IPS DF 6.9 (cell line): ENCODE measurements around the gene TMEM115.

ENCODE experiments used
- DNase-seq: peaks from one replicate; pipeline ENCODE4 v3.0.0-alpha.2; 2013; ENCODE audit warnings: low read depth, low spot score
- H3K27ac ChIP-seq: one replicate; pipeline ENCODE4 v1.5.1; 2013; ENCODE audit warnings: low read length, control low read depth
- H3K27me3 ChIP-seq: 2 replicates; pipeline ENCODE4 v1.6.1; 2013; ENCODE audit warnings: mild to moderate bottlenecking, low read length; ENCODE audit not compliant: control insufficient read depth, insufficient read depth
- H3K36me3 ChIP-seq: 2 replicates; pipeline ENCODE4 v1.6.1; 2013; ENCODE audit warnings: low read length; ENCODE audit not compliant: control insufficient read depth, insufficient read depth
- H3K4me1 ChIP-seq: 2 replicates; pipeline ENCODE4 v1.6.1; 2013; ENCODE audit warnings: low read length; ENCODE audit not compliant: control insufficient read depth, insufficient read depth
- H3K4me3 ChIP-seq: 2 replicates; pipeline ENCODE4 v1.5.1; 2013; ENCODE audit warnings: mild to moderate bottlenecking, low read length
- H3K9me3 ChIP-seq: 2 replicates; pipeline ENCODE4 v1.6.1; 2013; ENCODE audit warnings: low read length, inconsistent platforms; ENCODE audit not compliant: control insufficient read depth, insufficient read depth
- WGBS: extraction: QIAGEN DNeasy Blood & Tissue Kit; methylation state at CpG from one replicate; pipeline ENCODE4 v1.1.7; 2013; ENCODE audit warnings: mixed read lengths, missing lambda C conversion rate; ENCODE audit not compliant: insufficient read length, insufficient coverage; 5-methylcytosine and 5-hydroxymethylcytosine counted together

TMEM115 gene

DNA sequence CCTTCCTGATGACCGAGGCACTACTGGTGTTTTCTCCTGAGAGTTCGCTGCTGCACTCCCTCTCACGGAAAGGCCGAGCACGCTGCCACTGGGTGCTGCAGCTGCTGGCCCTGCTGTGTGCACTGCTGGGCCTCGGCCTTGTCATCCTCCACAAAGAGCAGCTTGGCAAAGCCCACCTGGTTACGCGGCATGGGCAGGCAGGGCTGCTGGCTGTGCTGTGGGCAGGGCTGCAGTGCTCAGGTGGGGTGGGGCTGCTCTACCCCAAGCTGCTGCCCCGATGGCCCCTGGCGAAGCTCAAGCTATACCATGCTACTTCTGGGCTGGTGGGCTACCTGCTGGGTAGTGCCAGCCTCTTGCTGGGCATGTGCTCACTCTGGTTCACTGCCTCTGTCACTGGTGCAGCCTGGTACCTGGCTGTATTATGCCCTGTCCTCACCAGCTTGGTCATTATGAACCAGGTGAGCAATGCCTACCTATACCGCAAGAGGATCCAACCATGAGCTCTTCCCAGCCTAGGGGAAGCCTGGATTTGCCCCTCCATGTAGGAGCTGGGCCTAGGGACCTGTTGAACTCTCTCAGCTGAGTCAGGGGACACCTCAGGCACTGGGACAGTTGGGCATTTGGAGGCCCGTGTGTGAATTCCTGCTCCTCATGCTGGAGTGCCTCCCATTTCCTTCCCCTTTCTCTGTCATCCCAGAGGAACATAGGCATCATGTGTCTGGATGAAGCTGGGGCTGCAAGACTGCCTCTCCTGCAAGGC is 5.9 kb downstream of the TMEM115 start:
- Histone ChIP-seq H3K4me1 (peaks cover 6% of the 10 kb centered on the region), H3K36me3 (peaks cover 8% of the 10 kb centered on the region; the same call in 1 of the 2 replicates), H3K9me3 (no peaks in the 10 kb centered on the region), H3K27me3 (no peaks in the 10 kb centered on the region), H3K4me3 (no peak overlapping the region), H3K27ac (no peak overlapping the region)
- no peak for DNase-seq
- no CpG with 5 or more reads among the region's 12 CpGs for WGBS

DNA sequence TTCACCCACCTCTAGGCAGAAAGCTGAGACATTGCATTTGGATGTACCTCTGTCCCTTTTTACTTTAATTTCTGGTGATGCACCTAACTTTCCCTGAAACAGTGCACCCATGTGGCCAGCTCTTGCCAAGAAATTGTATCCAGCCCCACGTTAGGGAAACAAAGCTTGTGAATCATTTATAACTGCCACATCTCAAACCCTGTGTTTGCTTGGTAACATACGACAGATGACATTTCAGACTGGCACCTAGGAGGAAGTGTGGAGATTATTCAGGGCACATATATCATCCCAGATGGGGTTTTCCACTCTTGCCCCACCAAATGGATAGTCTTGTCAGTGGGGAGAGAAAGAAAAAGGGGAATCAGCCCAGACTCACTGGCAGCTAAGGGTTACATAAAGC is 6.5 kb downstream of the TMEM115 start:
- WGBS = no CpG with 5 or more reads among the region's 2 CpGs
- no peaks in the 10 kb centered on the region for H3K9me3 ChIP-seq
- DNase-seq = no peak
- no peak overlapping the region for H3K27ac ChIP-seq
- H3K27me3 ChIP-seq = no peaks in the 10 kb centered on the region
- peaks cover 8% of the 10 kb centered on the region; the same call in 1 of the 2 replicates for H3K36me3 ChIP-seq
- peaks cover under 1% of the 10 kb centered on the region; the same call in 1 of the 2 replicates for H3K4me1 ChIP-seq
- no peak overlapping the region for H3K4me3 ChIP-seq

- no peak for DNase-seq
- Histone ChIP-seq H3K27me3 (no peaks in the 10 kb centered on the region), H3K36me3 (peaks cover 11% of the 10 kb centered on the region; the same call in 1 of the 2 replicates), H3K4me1 (no peaks in the 10 kb centered on the region), H3K9me3 (no peaks in the 10 kb centered on the region), H3K27ac (no peak overlapping the region), H3K4me3 (peak overlapping the region; percentile 75; the same call in 1 of the 2 replicates)
- WGBS = no CpG with 5 or more reads among the region's 11 CpGs
These were observed 8.0 kb downstream of the TMEM115 start for GRCh38 chr3:50351323-50351697.

DNA sequence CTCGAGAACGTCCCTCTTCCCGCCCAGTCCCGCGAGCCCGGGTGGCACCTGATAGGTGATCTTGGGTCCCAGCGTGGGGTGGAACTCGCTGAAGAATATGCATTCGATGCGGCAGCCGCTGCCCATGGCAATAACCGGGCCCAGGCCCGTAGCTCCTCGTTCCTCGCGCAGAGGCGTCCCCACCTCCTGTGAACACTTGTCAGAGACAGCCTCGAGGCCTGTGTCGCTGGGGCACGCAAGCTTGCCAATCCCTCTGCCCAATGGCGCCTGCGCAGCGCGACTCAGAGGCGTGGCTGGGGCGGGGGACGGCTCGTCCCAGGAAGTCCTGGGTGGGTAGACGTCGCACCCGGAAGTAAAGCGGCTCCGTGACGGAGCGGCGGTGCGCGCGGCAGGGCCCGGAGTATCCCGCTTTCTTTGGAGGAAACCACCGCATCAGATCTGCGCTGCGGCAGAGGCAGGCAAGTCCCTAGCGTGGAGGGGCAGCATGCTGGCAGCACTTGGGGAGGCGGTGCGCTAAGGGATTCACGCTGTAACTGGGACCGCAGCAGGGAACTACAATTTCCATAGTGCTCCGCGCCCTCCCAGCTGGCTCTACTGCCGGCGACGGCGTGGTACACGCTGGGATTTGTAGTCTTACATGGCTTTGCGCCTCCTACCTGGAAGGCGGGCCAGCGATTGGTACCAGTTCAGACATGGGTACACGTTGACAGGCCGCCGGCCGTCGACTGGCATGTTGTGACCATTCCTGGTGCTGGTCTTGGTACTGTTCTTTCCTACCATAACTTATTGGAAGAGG is 8.6 kb downstream of the TMEM115 start, which contains the start of the genes CYB561D2 and NPRL2:
Gene CYB561D2, plus strand, starts transcription at position 336 of the 796 bp plus-strand sequence. CDS start 572 bp downstream, outside the sequence.
Gene NPRL2, minus strand, starts transcription at position 249 of the 796 bp plus-strand sequence. Its CDS starts 123 bp downstream, at position 126.
- Histone ChIP-seq H3K9me3 (no peaks in the 10 kb centered on the region), H3K27me3 (no peaks in the 10 kb centered on the region), H3K4me1 (no peaks in the 10 kb centered on the region), H3K27ac (no peak within 1 kb of the TSS), H3K4me3 (peak within 1 kb of the TSS; percentile 75), H3K36me3 (peaks cover 11% of the 10 kb centered on the region; the same call in 1 of the 2 replicates)
- WGBS = no CpG with 5 or more reads among the region's 64 CpGs
- no peak for DNase-seq

GRCh38 chr3:50350213-50350526 is 9.2 kb downstream of the TMEM115 start:
- Histone ChIP-seq H3K4me1 (no peaks in the 10 kb centered on the region), H3K4me3 (peak overlapping the region; percentile 75; the same call in 1 of the 2 replicates), H3K9me3 (no peaks in the 10 kb centered on the region), H3K27ac (no peak overlapping the region), H3K27me3 (no peaks in the 10 kb centered on the region; the same call in 1 of the 2 replicates), H3K36me3 (peaks cover 11% of the 10 kb centered on the region; the same call in 1 of the 2 replicates)
- no peak for DNase-seq
- no CpG with 5 or more reads among the region's 7 CpGs for WGBS

DNA sequence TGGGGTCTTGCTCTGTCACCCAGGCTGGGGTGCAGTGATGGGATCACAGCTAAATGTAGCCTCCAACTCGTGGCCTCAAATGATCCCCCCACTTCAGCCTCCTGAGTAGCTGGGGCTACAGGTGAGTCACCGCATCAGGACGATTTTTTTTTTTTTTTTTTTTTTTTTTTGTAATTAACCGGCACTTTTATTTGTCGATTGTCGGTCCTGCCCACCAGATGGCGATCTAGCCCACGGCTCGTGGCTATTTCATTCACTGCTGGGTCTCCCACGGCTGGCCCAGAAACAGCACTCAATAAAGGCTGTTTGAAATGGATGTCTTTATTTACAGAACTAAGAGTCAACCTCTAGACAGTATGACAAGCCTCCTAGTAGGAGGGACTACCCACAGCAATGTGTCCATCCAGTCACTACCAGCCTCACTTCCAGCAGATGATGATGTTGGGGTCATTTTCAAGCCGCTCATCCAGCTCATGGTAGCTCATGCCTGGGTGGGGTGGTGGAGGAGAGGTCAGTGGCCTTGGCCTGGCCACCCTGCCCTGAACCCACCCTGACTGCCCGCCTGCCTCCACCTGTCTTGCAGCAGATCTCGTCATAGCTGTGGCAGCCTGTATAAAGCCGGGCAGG is 12.0 kb downstream of the TMEM115 start:
- 0 out of 2 replicates have a peak, but pooled peaks cover 2% of the 10 kb centered on the region for H3K36me3 ChIP-seq
- peaks cover 3% of the 10 kb centered on the region; the same call in 1 of the 2 replicates for H3K27me3 ChIP-seq
- no peaks in the 10 kb centered on the region for H3K4me1 ChIP-seq
- no peak overlapping the region for H3K27ac ChIP-seq
- no peak for DNase-seq
- no CpG with 5 or more reads among the region's 14 CpGs for WGBS
- H3K9me3 ChIP-seq = no peaks in the 10 kb centered on the region
- H3K4me3 ChIP-seq = no peak overlapping the region

DNA sequence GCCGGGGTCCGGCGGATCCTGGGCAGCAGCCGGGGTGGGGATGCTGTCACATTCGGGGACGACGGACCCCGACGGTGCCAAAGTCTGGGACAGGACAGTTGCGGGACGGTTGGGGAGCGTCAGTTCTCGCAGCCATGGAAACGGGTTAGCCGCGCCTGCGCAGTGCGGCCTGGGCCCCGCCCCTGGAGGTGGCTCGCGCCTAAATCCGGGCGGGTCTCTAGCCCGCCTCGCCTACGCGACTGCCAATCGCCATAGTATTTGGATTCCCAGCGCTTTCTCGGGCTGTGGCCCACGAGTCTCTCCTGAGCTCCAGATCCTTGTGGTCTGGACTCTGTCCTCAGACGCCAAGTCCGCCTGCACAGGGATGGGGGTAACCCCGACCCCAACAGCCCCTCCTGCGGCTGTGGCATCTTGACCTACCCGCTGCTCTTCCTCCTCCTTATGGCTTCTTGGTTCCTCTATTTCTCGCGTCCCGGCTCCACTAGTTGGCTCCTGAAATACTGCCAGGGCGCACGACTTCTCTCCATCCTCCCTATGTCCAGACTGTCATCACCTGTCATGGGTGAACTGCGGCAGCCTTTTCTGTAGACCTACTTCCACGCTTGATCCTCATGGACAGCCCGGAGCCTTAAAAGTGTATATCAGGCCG is 13.6 kb downstream of the TMEM115 start, which contains the start of gene ZMYND10:
Gene ZMYND10, minus strand, starts transcription at position 147 of the 649 bp plus-strand sequence. CDS start 153 bp downstream, outside the sequence.
- Histone ChIP-seq H3K4me3 (peak within 1 kb of the TSS; percentile 14; the same call in 1 of the 2 replicates), H3K4me1 (no peaks in the 10 kb centered on the region), H3K36me3 (0 out of 2 replicates have a peak, but pooled peaks cover 2% of the 10 kb centered on the region), H3K27ac (no peak within 1 kb of the TSS), H3K9me3 (no peaks in the 10 kb centered on the region), H3K27me3 (peaks cover 3% of the 10 kb centered on the region; the same call in 1 of the 2 replicates)
- WGBS = no CpG with 5 or more reads among the region's 45 CpGs
- DNase-seq = no peak

- no peak overlapping the region for H3K4me3 ChIP-seq
- H3K27ac ChIP-seq = no peak overlapping the region
- DNase-seq = no peak
- H3K27me3 ChIP-seq = peaks cover 7% of the 10 kb centered on the region; the same call in 1 of the 2 replicates
- 0 out of 2 replicates have a peak, but pooled peaks cover 2% of the 10 kb centered on the region for H3K36me3 ChIP-seq
- H3K4me1 ChIP-seq = peaks cover 3% of the 10 kb centered on the region; the same call in 1 of the 2 replicates
- no CpG with 5 or more reads among the region's 8 CpGs for WGBS
- H3K9me3 ChIP-seq = no peaks in the 10 kb centered on the region
These were observed 14.3 kb downstream of the TMEM115 start for GRCh38 chr3:50345008-50345407.

- no CpG with 5 or more reads among the region's 13 CpGs for WGBS
- Histone ChIP-seq H3K4me3 (no peak overlapping the region), H3K36me3 (0 out of 2 replicates have a peak, but pooled peaks cover 2% of the 10 kb centered on the region), H3K27me3 (peaks cover 16% of the 10 kb centered on the region; the same call in 1 of the 2 replicates), H3K9me3 (no peaks in the 10 kb centered on the region), H3K27ac (no peak overlapping the region), H3K4me1 (peaks cover 3% of the 10 kb centered on the region; the same call in 1 of the 2 replicates)
- DNase-seq = no peak
These were observed 16.3 kb downstream of the TMEM115 start for GRCh38 chr3:50342813-50343633.
